ENCODE measurements around the gene ATOH1. TPM values are rescaled to one million over a fixed set of nuclear protein-coding genes. Genes with fewer than 3 reads are reported as not detected.
A peak's percentile ranks its signal among the peaks of the same experiment; 100 is the strongest.

The ATOH1 gene
- total RNA-seq: not detected
- polyA plus RNA-seq (ENCODE audit: insufficient read depth, low read depth, low replicate concordance): not detected
- long read RNA-seq, donor 1: 0 reads
- long read RNA-seq, donor 2: 0 reads

- intact Hi-C loops (cut with DNase I; ENCODE audit: low total_unique reads): no loop called here
- Histone ChIP-seq H3K36me3 (ENCODE audit: low read depth, missing control alignments) (no peaks in the 10 kb centered on the region), H3K27ac (no peak within 1 kb of the TSS), H3K4me1 (peaks cover 19% of the 10 kb centered on the region), H3K27me3 (no peaks in the 10 kb centered on the region), H3K4me3 (peak within 1 kb of the TSS; percentile 19 to 36), H3K9me3 (no peaks in the 10 kb centered on the region)
- TF ChIP-seq POLR2A (IDR thresholded peaks at IDR 0.05): no peak
- TF ChIP-seq, protein P1, sequence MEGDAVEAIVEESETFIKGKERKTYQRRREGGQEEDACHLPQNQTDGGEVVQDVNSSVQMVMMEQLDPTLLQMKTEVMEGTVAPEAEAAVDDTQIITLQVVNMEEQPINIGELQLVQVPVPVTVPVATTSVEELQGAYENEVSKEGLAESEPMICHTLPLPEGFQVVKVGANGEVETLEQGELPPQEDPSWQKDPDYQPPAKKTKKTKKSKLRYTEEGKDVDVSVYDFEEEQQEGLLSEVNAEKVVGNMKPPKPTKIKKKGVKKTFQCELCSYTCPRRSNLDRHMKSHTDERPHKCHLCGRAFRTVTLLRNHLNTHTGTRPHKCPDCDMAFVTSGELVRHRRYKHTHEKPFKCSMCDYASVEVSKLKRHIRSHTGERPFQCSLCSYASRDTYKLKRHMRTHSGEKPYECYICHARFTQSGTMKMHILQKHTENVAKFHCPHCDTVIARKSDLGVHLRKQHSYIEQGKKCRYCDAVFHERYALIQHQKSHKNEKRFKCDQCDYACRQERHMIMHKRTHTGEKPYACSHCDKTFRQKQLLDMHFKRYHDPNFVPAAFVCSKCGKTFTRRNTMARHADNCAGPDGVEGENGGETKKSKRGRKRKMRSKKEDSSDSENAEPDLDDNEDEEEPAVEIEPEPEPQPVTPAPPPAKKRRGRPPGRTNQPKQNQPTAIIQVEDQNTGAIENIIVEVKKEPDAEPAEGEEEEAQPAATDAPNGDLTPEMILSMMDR (IDR thresholded peaks at IDR 0.05): no peak
- DNase-seq: peak; percentile 50
- 1% methylated on average over 34 to 46 of the region's 46 CpGs for WGBS, 2 donors
Observed at GRCh38 chr4:93828332-93828994, at the start of gene ATOH1. Gene ATOH1 (plus strand): TSS chr4:93828753. CDS start chr4:93828927, 174 bp downstream.

DNA sequence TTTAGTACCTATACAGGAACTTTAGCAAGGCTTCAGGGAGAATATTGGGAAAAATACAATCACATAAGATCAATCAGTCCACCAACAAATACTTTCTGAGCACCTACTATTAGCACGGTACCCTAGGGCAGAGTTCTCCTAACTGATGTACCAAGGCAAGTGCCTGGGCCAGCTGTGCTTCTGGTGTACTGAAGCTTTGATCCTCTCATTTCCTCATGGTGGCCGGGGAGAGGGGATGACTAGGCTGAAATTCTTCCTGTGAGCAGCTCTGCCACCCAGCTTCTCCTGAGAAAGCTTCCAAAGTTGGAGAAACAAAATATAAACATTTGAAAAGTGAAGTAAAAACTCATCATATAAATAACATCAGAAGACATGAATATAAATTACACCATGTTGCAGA, 49.3 kb upstream of the ATOH1 start:
- WGBS, 2 donors: 81% methylated on average over 2 of the region's 2 CpGs
- intact Hi-C loops (cut with DNase I; ENCODE audit: low total_unique reads): no loop called here
- no peaks in the 10 kb centered on the region for H3K27me3 ChIP-seq
- no peaks in the 10 kb centered on the region for H3K9me3 ChIP-seq
- H3K36me3 ChIP-seq (ENCODE audit: low read depth, missing control alignments): no peaks in the 10 kb centered on the region
- no peak overlapping the region for H3K27ac ChIP-seq
- no peak for DNase-seq
- TF ChIP-seq POLR2A (IDR thresholded peaks at IDR 0.05): no peak
- H3K4me1 ChIP-seq: no peaks in the 10 kb centered on the region
- no peak overlapping the region for H3K4me3 ChIP-seq

DNA sequence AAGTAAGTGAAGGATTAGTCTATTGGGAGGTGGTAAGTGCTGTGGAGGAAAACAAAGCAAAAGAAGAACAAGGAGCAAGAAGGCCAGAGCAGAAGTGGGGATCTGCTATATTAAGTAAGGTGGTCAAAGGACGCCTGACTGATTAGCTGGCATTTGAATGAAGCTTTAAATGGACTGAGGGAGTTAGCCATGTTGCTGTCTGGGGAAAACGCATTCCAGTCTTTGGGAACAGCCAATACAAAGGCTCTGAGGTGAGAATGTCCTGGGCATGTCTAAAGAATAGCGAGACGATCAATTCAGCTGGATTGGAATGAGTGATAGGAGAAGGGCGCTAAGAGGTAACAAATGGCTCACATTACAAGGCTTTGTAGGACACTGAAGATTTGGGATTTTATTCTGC, 48.5 kb upstream of the ATOH1 start:
- 89% methylated on average over 5 of the region's 5 CpGs for WGBS, 2 donors
- H3K27ac ChIP-seq: no peak overlapping the region
- no peaks in the 10 kb centered on the region for H3K27me3 ChIP-seq
- DNase-seq: no peak
- H3K36me3 ChIP-seq (ENCODE audit: low read depth, missing control alignments): no peaks in the 10 kb centered on the region
- no peak overlapping the region for H3K4me3 ChIP-seq
- no peaks in the 10 kb centered on the region for H3K4me1 ChIP-seq
- intact Hi-C loops (cut with DNase I; ENCODE audit: low total_unique reads): no loop called here
- TF ChIP-seq POLR2A (IDR thresholded peaks at IDR 0.05): no peak
- TF ChIP-seq, protein P1 (IDR thresholded peaks at IDR 0.05): no peak
- no peaks in the 10 kb centered on the region for H3K9me3 ChIP-seq

DNA sequence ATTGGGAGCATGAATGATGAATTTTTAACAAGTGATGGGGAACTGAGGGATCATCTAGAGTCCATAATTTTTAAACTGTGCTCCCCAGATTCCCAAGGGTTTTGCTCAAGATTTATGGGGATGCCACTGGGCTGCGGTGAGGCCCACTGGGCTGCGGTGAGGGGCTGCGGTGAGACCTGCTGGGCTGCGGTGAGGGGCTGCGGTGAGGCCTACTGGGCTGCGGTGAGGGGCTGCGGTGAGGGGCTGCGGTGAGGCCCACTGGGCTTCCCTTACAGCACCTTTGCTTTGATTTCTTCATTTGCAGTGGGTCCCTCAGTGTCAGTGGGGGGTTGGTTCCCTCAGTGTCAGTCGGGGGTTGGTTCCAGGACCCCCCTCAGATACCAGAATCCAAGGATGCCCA, 47.4 kb upstream of the ATOH1 start:
- H3K4me3 ChIP-seq: no peak overlapping the region
- no peaks in the 10 kb centered on the region for H3K27me3 ChIP-seq
- no peaks in the 10 kb centered on the region for H3K36me3 ChIP-seq (ENCODE audit: low read depth, missing control alignments)
- WGBS, 2 donors: 93 to 94% methylated on average over 9 of the region's 9 CpGs
- H3K9me3 ChIP-seq: no peaks in the 10 kb centered on the region
- H3K27ac ChIP-seq: no peak overlapping the region
- no peaks in the 10 kb centered on the region for H3K4me1 ChIP-seq
- no peak for TF ChIP-seq POLR2A (IDR thresholded peaks at IDR 0.05)
- TF ChIP-seq, protein P1 (IDR thresholded peaks at IDR 0.05): no peak
- intact Hi-C loops (cut with DNase I; ENCODE audit: low total_unique reads): no loop called here
- DNase-seq: no peak

DNA sequence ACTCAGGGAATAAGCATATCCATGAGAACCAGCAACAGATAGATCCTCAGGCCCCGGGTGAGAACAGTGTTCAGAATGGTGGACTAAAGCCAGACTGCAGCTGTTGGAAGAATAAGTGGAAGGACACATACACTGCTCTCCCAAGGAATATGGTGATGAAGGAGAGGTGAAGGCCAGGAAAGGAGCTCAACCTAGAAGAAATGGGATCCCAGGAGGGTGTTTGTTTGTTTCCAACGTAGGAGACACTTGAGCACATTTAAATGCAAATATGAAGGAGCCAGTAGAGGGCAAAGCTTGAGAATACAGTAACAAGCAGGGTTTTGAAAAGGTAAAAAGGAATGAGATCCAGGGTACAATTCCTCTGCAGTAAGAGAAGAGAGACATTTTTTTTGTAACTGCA, 42.4 kb upstream of the ATOH1 start:
- 54 to 60% methylated on average over 2 of the region's 2 CpGs for WGBS, 2 donors
- DNase-seq: no peak
- Histone ChIP-seq H3K9me3 (no peaks in the 10 kb centered on the region), H3K27me3 (no peaks in the 10 kb centered on the region), H3K27ac (no peak overlapping the region), H3K36me3 (ENCODE audit: low read depth, missing control alignments) (no peaks in the 10 kb centered on the region), H3K4me1 (no peaks in the 10 kb centered on the region), H3K4me3 (no peak overlapping the region)
- TF ChIP-seq POLR2A (IDR thresholded peaks at IDR 0.05): no peak
- TF ChIP-seq, protein P1 (IDR thresholded peaks at IDR 0.05): no peak
- intact Hi-C loops (cut with DNase I; ENCODE audit: low total_unique reads): no loop called here

All from testis (tissue), 5 donors.